CD4-positive, alpha-beta T cell treated with Interleukin-10 for 1 hour (primary cell): ENCODE measurements around the gene CACNA1D.
"Not testable (repeated sequence)": the region's sequence is repeated elsewhere in the genome, so short reads cannot be mapped to it uniquely, and the experiment has no call there.

ENCODE experiments used
- DNase-seq: peaks from one replicate; pipeline ENCODE4 v3.0.0-alpha.2; 2020

CACNA1D gene

DNA sequence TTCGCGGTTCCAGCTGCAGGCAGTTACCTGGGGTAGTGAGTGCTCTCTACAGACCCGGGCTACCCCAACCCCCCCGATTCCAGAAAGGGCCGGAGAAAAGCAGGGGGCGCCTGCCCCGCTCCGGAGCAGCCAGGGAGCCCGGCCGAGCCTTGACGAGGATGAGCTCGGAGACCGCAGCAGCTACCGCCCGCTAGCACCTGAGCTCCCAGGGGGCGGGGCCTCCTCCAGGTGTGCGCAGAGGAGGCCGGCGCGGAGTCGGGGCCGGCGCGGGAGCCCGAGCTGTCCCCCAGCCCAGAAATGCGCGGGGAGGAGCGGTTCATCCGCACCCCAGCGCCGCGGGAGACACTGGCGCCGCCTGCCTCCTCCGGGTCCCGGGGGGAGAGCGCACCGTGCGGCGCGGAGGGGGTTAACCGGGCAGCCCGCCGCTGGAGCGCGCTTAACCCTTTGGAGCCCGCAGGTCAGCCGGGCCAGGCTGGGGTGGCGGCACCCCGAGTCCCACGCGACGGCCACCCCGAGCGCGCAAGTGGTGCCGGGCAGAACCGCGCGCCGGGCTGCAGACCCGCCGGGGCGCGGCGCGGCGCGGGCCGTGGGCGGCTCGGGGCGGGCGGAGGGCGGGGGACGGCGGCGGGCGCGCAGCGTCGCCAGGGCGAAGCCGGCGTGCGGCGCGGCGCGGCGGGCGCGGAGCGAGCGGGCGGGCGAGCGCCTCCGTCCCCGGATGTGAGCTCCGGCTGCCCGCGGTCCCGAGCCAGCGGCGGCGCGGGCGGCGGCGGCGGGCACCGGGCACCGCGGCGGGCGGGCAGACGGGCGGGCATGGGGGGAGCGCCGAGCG is at the start of gene CACNA1D:
Gene CACNA1D, plus strand, starts transcription at position 649 of the 829 bp plus-strand sequence. CDS start 556 bp downstream, outside the sequence.
- DNase-seq = no peak

DNA sequence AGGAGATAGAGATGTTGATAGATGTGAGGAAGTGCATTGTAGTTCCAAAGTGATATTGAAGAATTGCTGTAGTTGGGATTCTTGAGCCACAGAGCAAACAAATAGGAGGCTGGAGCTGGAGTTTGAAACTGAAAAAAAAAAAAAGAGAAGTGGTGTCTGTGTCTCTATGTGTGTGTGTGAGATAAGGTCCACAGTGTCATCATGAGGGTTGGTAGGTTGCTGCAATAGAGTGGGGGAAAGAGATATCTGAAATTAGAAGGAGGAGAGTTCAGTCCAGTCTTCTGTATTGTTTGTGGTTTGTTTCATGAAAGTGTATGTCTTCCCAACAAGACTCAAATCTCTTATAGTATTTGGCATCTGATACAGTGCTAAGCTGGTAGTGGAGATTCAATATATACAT is 37.3 kb upstream of the CACNA1D start:
- no peak for DNase-seq

GRCh38 chr3:53460326-53460725 is 34.1 kb upstream of the CACNA1D start:
- DNase-seq = no peak

GRCh38 chr3:53464424-53464823 is 30.0 kb upstream of the CACNA1D start:
- no peak for DNase-seq

- not testable (repeated sequence) for DNase-seq
These were observed 24.7 kb upstream of the CACNA1D start for GRCh38 chr3:53469758-53470157.

GRCh38 chr3:53473422-53473821 is 21.0 kb upstream of the CACNA1D start:
- no peak for DNase-seq

- DNase-seq = not testable (repeated sequence)
These were observed 18.0 kb upstream of the CACNA1D start for GRCh38 chr3:53476372-53476771.

GRCh38 chr3:53477689-53478088 is 16.7 kb upstream of the CACNA1D start:
- not testable (repeated sequence) for DNase-seq

DNA sequence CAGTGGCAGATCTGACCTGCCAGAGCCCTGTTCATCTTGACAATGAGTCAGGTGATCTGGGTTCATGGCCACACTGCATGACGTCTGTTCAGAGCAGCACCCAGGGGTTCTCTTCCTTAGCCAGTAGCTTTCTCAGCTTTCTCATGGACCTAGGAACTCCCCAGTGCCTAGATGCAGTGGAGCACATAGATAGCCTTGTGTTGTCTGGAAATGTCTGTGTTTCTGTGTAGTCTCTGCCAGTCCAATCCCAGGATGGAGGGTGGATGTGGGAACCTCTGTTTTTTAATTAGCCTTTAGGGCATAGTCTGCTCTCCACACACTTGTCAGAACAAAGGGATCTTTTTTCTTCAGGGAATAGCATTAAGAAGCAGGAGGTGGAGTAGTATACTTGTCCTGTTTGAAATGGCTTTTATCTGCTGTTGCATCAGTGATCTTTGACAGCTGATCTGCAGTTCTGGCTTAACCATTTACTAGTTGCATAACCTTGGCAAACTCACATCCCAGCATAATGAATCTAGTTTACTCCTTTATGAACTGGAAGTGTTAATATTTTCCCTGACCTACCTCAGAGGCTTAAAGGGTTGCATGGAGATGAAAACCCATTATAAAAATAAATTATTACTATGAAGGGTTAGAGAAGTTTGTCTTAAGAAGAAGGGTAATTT is 16.1 kb upstream of the CACNA1D start:
- DNase-seq = no peak

DNA sequence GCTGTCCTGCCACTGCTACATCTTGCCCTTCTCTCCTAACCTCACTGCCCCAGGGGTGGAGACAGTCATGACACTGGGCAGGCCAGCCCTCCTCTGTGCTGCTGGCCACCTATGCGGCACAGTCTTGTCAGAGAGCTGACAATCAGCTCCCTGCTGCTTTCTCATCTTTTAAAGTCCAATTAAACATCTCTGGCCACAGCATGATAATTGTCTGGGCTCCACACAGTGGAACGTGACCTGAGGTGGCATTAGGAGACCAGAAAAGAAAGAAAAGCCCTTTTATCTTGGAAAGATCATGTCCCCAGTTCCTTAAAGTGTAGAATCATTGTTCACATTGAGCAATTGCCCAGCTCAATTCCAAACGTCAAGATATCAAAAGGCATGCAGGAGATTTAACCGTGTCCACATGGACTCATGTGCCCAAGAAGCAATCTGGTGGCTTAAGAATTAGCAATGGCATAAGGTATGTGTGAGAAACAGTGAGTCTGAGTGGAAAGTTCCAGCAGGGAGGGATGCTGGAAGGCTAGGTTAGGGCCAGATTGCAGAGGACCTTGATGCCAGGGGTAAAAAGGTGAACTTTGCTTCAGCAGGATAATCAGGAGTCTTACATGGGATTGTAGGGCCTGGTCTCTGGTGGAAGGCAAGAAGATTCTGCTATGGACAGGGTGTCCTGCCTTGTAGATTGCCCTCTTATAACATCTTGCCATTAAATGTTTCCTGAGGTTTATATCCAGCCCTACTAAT is 15.3 kb upstream of the CACNA1D start:
- no peak for DNase-seq

DNA sequence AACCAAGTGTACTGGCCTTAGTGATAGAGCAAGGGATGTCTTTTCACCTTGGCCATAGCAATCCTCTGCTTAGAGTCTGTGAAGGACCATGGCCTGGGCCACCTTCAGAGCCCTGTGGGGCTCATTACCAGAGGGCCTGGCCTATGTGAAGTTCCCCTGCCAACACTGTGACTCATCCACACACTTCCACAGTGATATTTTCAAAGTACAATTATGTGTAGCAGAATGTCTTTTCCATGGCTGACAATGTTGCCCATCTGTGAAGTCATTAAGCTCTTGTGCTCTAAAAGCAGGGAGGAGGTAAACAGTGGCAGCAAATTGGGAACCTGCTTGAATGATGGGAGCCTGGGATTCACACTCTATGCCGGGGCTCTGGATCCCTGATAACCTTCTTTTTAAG is 12.2 kb upstream of the CACNA1D start:
- no peak for DNase-seq

DNA sequence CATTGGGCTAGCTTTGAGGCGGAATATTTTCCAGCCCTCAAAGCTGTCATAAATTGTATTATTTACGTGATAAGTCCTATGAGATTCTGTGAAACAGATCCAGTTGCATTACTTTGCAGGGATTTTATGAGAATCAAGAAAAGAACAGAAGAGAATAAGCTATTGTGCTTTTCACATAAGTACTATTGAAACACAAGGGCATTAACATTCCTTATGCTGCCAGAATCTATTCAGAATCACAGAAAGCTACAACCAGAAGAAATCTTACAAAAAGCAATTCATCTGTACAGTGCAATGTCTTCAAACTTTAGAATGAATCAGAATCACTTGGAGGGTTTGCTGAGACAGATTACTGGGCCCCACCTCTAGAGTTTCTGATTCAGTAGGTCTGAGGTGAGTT is 10.6 kb upstream of the CACNA1D start:
- DNase-seq = no peak

DNA sequence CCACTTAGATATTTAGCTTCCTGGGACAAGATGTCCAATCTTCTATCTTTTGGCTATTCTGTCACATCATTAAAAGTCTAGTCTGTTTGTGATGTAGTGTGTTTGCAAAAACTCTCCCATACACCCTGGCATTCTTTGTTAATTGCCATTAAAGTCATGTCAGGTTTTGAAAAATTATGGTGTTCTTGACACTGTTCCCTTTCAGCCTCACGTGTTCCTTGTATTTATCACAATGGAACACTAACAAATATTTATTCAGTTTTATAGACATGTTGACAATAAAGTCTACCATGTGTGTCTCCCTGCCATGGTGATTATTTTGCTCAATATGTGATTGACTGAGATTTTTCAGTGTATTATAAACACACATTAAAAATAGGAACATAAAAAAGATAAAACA is 9.4 kb upstream of the CACNA1D start:
- DNase-seq = no peak

- no peak for DNase-seq
These were observed 8.6 kb upstream of the CACNA1D start for GRCh38 chr3:53485675-53486403.

GRCh38 chr3:53486961-53487654 is 7.3 kb upstream of the CACNA1D start:
- DNase-seq = no peak

GRCh38 chr3:53489386-53489785 is 5.0 kb upstream of the CACNA1D start:
- no peak for DNase-seq

GRCh38 chr3:53489787-53490458 is 4.5 kb upstream of the CACNA1D start:
- DNase-seq = no peak

DNA sequence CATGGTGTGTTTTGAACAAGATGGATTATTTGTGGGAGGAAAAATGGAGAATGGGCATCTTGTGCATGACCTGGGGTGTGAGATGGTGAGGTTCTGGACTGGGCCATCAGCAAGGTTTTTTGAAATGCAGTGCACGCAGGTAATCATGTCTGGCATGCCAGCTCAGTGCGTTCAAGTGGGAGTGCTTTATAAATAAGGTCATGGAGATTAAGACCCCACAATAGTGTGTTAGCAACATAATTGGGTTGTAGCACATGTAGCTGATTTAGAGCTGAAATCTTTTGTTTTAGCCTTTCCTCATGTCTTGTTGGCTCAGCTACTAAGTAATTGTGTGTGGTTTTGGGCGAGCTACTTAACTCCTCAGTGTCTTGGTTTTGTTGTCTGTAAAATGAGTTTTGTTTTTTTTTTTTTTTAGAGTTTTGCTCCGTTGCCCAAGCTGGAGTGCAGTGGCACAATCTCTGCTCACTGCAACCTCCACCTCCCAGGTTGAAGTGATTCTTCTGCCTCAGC is 3.9 kb upstream of the CACNA1D start:
- DNase-seq = no peak

DNA sequence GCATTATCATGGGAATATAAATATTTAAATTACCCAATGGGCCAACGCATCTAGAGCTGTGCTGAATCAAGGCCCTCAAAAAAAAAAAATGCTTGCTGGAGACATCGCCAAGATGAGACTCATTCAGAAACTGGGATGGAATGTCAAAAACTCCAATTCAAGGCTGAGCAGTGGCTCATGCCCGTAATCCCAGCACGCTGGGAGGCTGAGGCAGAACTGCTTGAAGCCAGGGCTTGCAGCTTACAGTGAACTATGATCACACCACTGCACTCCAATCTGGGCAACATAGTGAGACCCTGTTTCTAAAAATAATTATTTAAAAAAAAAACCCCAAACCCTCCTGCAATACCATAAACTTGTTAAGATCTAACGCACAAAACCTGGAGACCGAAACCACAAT is 3.1 kb upstream of the CACNA1D start:
- DNase-seq = no peak

DNA sequence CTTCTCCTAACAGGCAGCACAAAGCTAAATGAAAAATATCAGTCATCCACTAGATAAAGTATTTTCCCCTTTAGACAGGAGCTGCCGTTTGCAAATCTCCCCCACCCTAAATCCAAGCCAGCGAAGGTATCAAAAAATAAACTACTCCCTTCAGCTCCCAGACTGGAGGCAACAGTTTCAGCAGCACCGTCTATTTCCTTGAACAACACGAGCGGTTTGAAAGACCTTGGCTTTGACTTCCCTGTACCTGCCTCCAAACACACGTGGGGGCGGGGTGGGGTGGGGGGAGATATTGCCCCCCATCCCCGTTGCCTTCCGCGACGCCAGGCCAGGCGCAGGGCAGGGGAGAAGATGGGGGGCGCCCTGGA is 832 bp upstream of the CACNA1D start:
- no peak for DNase-seq

GRCh38 chr3:53495146-53495519 is 722 bp downstream of the CACNA1D start:
- no peak for DNase-seq
